ENCODE results near the gene SV2C. TPM values are rescaled to one million over a fixed set of nuclear protein-coding genes. Genes with fewer than 3 reads are reported as not detected.
"Not testable (repeated sequence)": the region's sequence is repeated elsewhere in the genome, so short reads cannot be mapped to it uniquely, and the experiment has no call there.

Gene SV2C
- total RNA-seq, 5 donors from 2014 or later (not counting 1 experiment from before 2014, with no cell fraction given), result 0.03 to 0.07 (median 0.03) TPM; not detected in 2

DNA sequence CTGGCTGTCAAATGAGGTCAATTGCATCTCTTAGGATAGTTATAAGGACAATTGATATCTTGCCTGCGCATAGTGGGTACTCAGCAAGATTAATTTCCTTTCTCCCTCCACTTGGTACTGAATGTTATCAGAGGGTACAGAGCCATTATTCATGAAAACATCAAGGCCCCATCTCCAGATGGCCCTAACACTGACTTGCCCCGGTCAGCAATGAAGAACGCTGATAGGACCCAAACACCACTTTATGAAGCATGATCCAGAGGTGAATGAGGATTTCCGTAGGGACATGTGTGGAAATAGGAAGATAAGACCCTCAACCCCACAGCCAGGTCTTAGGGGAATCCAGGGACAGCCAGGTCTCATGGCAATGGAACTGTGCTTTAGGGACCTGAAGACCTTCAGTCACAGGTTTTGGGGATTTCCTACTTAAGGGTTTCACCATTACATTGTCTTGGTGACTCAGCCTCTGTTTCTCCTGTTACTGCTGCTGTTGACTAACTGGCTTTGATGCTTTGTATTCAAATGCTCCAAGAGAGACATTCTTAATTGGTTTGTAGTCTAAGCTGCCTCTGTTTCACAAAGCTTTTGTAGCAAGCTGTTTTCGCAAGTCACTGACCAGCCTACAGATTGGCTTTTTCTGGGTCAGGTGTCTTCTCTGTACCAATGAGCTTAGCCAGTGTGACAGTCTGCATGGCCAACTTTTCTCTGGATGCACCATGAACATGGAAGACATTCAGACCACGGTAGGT, 284.6 kb downstream of the SV2C start:
- H3K27ac ChIP-seq (ENCODE audit: low read length), result no peak overlapping the region
- Mint-ChIP-seq H3K4me3 (no peak overlapping the region), H3K27me3 (peaks cover 0 to 4% of the 10 kb centered on the region in 2 donors), H3K27ac (no peak overlapping the region), H3K36me3 (no peaks in the 10 kb centered on the region), H3K9me3 (no peaks in the 10 kb centered on the region), H3K4me1 (peaks cover 0 to 12% (median 10%) of the 10 kb centered on the region in 3 donors)
- H3K9me3 ChIP-seq, result no peaks in the 10 kb centered on the region
- 85% methylated on average over 1 of the region's 6 CpGs for WGBS (ENCODE audit: insufficient coverage)
- DNase-seq (no peak), ATAC-seq (replicated peaks in 1 of 4) (peak in 3 of 4 experiments; percentile 22 to 67 (median 34))
- H3K4me3 ChIP-seq (ENCODE audit: control insufficient read depth in 1 of 2, extremely low read depth in 1 of 2, low read length in 1 of 2), result no peak overlapping the region
- no peaks in the 10 kb centered on the region for H3K36me3 ChIP-seq (ENCODE audit: control insufficient read depth in 2 of 2, extremely low read depth in 1 of 2, insufficient read depth in 1 of 2, low read length in 1 of 2)
- H3K27me3 ChIP-seq (replicated peaks in 1 of 2; ENCODE audit: control insufficient read depth in 2 of 2, extremely low read depth in 1 of 2, insufficient read depth in 2 of 2, low read length in 1 of 2), result no peaks in the 10 kb centered on the region
- no peaks in the 10 kb centered on the region for H3K4me1 ChIP-seq (ENCODE audit: control insufficient read depth in 1 of 2, extremely low read depth in 1 of 2, insufficient read depth in 2 of 2, low read length in 2 of 2)
- POLR2A ChIA-PET, result interaction anchor here in 1 of 2 donors (0.6 to 1.2 kb wide), 2 partner anchors 23 to 35 kb away, joined by 3 read pairs; no protein-coding TSS in a partner anchor
- CTCF ChIA-PET, result interaction anchor here in 1 of 2 donors (0.6 kb wide), 1 partner anchor 34 kb away, joined by 4 read pairs; no protein-coding TSS in a partner anchor

DNA sequence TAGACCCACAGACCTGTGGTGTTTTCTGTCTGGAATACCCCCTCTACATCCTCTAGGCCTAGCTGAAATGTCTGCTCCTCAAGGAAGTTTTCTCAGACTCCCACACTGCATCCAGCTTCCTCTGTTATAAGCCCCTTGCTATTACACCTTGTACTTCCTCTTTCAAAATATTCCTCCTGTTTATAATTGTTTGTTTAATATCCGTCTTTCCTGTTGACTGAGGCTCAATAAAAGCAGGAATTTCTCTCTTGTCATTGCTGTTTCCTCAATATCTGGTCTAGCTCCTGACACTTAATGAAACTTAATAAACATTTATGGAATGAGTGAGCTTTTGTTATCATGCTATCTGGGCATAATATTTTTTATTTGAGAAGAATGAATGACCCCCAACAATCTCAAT, 285.8 kb downstream of the SV2C start:
- Mint-ChIP-seq H3K27me3 (peaks cover 0 to 4% of the 10 kb centered on the region in 2 donors), H3K9me3 (no peaks in the 10 kb centered on the region), H3K4me3 (no peak overlapping the region), H3K36me3 (no peaks in the 10 kb centered on the region), H3K27ac (peak overlapping the region in 1 of 2 donors; percentile 67), H3K4me1 (peaks cover 0 to 11% (median 8%) of the 10 kb centered on the region in 3 donors)
- ATAC-seq (replicated peaks in 1 of 4) (no peak), DNase-seq (no peak)
- Histone ChIP-seq H3K4me3 (ENCODE audit: control insufficient read depth in 1 of 2, extremely low read depth in 1 of 2, low read length in 1 of 2) (no peak overlapping the region), H3K4me1 (ENCODE audit: control insufficient read depth in 1 of 2, extremely low read depth in 1 of 2, insufficient read depth in 2 of 2, low read length in 2 of 2) (no peaks in the 10 kb centered on the region), H3K27me3 (replicated peaks in 1 of 2; ENCODE audit: control insufficient read depth in 2 of 2, extremely low read depth in 1 of 2, insufficient read depth in 2 of 2, low read length in 1 of 2) (no peaks in the 10 kb centered on the region), H3K9me3 (no peaks in the 10 kb centered on the region), H3K36me3 (ENCODE audit: control insufficient read depth in 2 of 2, extremely low read depth in 1 of 2, insufficient read depth in 1 of 2, low read length in 1 of 2) (no peaks in the 10 kb centered on the region), H3K27ac (ENCODE audit: low read length) (no peak overlapping the region)
- no CpG with 5 or more reads among the region's 1 CpG for WGBS (ENCODE audit: insufficient coverage)
- CTCF ChIA-PET, result interaction anchor here in 1 of 2 donors (0.6 kb wide), 1 partner anchor 167 kb away, joined by 9 read pairs; no protein-coding TSS in a partner anchor
- POLR2A ChIA-PET, result interaction anchor here in 1 of 2 donors (1.2 kb wide), 1 partner anchor 33 kb away, joined by 3 read pairs; no protein-coding TSS in a partner anchor

DNA sequence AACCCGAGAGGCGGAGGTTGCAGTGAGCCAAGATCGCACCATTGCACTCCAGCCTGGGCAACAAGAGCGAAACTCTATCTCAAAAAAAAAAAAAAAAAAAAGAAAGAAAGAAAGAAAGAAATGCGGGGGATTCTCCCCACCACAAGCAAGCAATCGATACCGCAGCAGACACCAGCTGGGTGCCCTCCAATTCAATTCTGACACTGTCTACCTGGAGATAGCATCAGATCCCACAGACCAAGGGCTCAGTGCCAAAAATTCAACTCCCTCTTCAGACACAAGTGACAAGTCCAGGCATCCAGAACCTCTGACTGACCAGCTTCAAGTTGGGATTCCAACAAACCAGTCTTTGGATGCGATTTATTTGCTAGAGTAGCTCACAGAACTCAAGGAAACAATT, 286.5 kb downstream of the SV2C start:
- H3K36me3 Mint-ChIP-seq; H3K27me3 ChIP-seq (replicated peaks in 1 of 2; ENCODE audit: control insufficient read depth in 2 of 2, extremely low read depth in 1 of 2, insufficient read depth in 2 of 2, low read length in 1 of 2); DNase-seq; H3K4me3 ChIP-seq (ENCODE audit: control insufficient read depth in 1 of 2, extremely low read depth in 1 of 2, low read length in 1 of 2); H3K4me1 Mint-ChIP-seq; H3K27me3 Mint-ChIP-seq; POLR2A ChIA-PET; H3K4me1 ChIP-seq (ENCODE audit: control insufficient read depth in 1 of 2, extremely low read depth in 1 of 2, insufficient read depth in 2 of 2, low read length in 2 of 2); H3K36me3 ChIP-seq (ENCODE audit: control insufficient read depth in 2 of 2, extremely low read depth in 1 of 2, insufficient read depth in 1 of 2, low read length in 1 of 2); H3K9me3 ChIP-seq; H3K9me3 Mint-ChIP-seq; CTCF ChIA-PET; H3K4me3 Mint-ChIP-seq; ATAC-seq (replicated peaks in 1 of 4); H3K27ac Mint-ChIP-seq; H3K27ac ChIP-seq (ENCODE audit: low read length): not testable (repeated sequence)
- no CpG with 5 or more reads among the region's 8 CpGs for WGBS (ENCODE audit: insufficient coverage)

DNA sequence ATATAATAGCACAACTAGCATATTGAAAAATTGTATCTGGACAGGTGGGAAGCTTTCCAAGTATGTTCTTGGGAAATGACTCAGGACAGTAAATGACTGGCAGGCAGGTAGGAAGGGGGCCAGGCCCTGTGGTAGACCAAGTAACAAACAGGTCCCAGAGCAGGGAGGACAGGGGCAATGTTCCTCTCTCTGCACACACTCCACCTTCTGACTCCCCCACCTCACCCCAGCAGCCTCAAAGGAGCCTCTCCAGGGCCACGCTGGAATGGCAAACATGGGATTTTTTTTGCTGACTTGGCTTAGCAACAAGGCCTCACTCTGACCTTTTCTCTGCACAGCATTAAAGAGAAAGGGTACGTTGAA, 288.8 kb downstream of the SV2C start:
- ATAC-seq (replicated peaks in 1 of 4) (no peak), DNase-seq (no peak)
- WGBS (ENCODE audit: insufficient coverage), result 78% methylated on average over 1 of the region's 2 CpGs
- CTCF ChIA-PET, result no interaction called here
- H3K4me1 ChIP-seq (ENCODE audit: control insufficient read depth in 1 of 2, extremely low read depth in 1 of 2, insufficient read depth in 2 of 2, low read length in 2 of 2), result no peaks in the 10 kb centered on the region
- no peak overlapping the region for H3K4me3 Mint-ChIP-seq
- H3K36me3 ChIP-seq (ENCODE audit: control insufficient read depth in 2 of 2, extremely low read depth in 1 of 2, insufficient read depth in 1 of 2, low read length in 1 of 2), result no peaks in the 10 kb centered on the region
- no peak overlapping the region for H3K27ac Mint-ChIP-seq
- H3K4me3 ChIP-seq (ENCODE audit: control insufficient read depth in 1 of 2, extremely low read depth in 1 of 2, low read length in 1 of 2), result no peak overlapping the region
- peaks cover 0 to 10% (median 5%) of the 10 kb centered on the region in 3 donors for H3K4me1 Mint-ChIP-seq
- H3K9me3 ChIP-seq, result no peaks in the 10 kb centered on the region
- no peaks in the 10 kb centered on the region for H3K9me3 Mint-ChIP-seq
- no peaks in the 10 kb centered on the region for H3K36me3 Mint-ChIP-seq
- POLR2A ChIA-PET, result interaction anchor here in 1 of 2 donors (0.6 kb wide), 1 partner anchor 1088 kb away, joined by 3 read pairs; no protein-coding TSS in a partner anchor
- H3K27ac ChIP-seq (ENCODE audit: low read length), result no peak overlapping the region
- peaks cover 0 to 4% of the 10 kb centered on the region in 2 donors for H3K27me3 Mint-ChIP-seq
- no peaks in the 10 kb centered on the region for H3K27me3 ChIP-seq (replicated peaks in 1 of 2; ENCODE audit: control insufficient read depth in 2 of 2, extremely low read depth in 1 of 2, insufficient read depth in 2 of 2, low read length in 1 of 2)

DNA sequence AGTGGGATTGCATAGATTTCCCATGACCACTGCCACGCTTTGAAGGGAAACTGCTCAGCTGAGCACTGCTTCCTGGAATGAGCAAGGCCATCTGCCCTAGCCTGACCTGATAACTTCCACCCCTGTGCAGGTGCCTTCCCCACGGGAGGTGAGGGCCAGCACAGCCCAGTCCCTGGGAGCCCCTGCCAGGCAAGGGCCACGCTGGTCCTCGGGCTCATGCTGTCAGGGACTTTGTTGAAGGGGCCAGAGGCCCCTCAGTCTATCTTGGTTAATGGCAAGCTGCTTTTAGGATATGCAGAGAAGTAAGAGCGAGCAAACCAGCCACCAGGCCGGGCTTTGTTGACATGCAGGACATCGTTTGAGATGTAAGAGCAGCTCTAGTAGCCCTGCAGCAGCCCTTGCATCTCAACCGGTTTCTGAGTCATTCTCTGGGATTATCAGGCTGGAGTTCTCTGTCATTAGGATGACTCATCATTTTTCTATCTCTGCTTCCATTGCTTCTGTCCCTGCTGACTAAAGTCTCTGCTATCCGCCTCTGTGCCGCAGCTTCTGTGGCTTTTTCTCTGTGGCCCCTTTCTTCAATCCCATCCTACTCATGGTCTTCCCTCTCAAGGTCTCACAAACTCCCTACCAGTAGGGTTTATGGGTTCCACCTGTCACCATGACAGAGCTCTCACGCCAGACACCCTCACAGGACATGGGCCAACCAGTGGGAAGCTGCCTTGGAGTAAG, 289.3 kb downstream of the SV2C start:
- Mint-ChIP-seq H3K4me3 (no peak overlapping the region), H3K27me3 (peaks cover 0 to 4% of the 10 kb centered on the region in 2 donors), H3K4me1 (peaks cover 0 to 10% (median 5%) of the 10 kb centered on the region in 3 donors), H3K36me3 (no peaks in the 10 kb centered on the region), H3K27ac (no peak overlapping the region), H3K9me3 (no peaks in the 10 kb centered on the region)
- no peaks in the 10 kb centered on the region for H3K9me3 ChIP-seq
- WGBS (ENCODE audit: insufficient coverage), result 89% methylated on average over 10 of the region's 11 CpGs
- no peak overlapping the region for H3K4me3 ChIP-seq (ENCODE audit: control insufficient read depth in 1 of 2, extremely low read depth in 1 of 2, low read length in 1 of 2)
- POLR2A ChIA-PET, result interaction anchor here in 1 of 2 donors (0.6 to 1.3 kb wide), 2 partner anchors 11 to 1444 kb away, joined by 3 read pairs; no protein-coding TSS in a partner anchor
- no peaks in the 10 kb centered on the region for H3K36me3 ChIP-seq (ENCODE audit: control insufficient read depth in 2 of 2, extremely low read depth in 1 of 2, insufficient read depth in 1 of 2, low read length in 1 of 2)
- H3K4me1 ChIP-seq (ENCODE audit: control insufficient read depth in 1 of 2, extremely low read depth in 1 of 2, insufficient read depth in 2 of 2, low read length in 2 of 2), result no peaks in the 10 kb centered on the region
- no peak for DNase-seq
- no peak overlapping the region for H3K27ac ChIP-seq (ENCODE audit: low read length)
- ATAC-seq (replicated peaks in 1 of 4), result no peak
- H3K27me3 ChIP-seq (replicated peaks in 1 of 2; ENCODE audit: control insufficient read depth in 2 of 2, extremely low read depth in 1 of 2, insufficient read depth in 2 of 2, low read length in 1 of 2), result no peaks in the 10 kb centered on the region
- CTCF ChIA-PET, result interaction anchor here in 1 of 2 donors (0.7 kb wide), 1 partner anchor 59 kb away, joined by 4 read pairs; no protein-coding TSS in a partner anchor

DNA sequence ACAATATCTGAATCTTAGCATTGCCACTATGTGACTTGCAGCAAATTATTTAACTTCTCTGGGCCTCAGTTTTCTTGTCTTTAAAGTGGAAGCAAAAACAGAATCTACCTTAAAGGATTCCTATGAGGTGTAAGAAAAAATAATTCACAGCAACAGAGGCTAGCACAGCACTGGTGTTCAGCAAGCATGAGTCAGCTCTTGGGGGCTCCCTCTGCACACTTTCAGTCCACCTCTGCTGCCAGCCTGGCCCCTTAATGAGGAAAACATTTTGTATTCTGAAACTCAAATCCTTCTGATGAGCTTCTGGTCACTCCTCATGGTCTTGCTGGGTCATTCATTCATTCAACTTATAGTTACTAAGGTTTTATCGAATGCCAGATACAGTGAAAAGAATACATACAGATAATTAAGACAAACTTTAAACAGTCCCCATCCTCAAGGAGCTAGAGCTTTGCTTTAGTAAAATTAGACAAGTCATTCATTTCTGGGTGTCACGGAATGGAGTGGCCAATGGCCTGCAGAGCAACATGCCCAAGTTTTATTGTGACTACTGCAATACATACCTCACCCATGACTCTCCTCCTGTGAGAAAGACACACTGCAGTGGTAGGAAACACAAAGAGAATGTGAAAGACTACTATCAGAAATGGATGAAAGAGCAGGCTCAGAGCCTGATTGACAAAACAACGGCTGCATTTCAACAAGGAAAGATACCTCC, 293.1 kb downstream of the SV2C start:
- Histone ChIP-seq H3K27ac (ENCODE audit: low read length) (no peak overlapping the region), H3K27me3 (replicated peaks in 1 of 2; ENCODE audit: control insufficient read depth in 2 of 2, extremely low read depth in 1 of 2, insufficient read depth in 2 of 2, low read length in 1 of 2) (no peaks in the 10 kb centered on the region), H3K9me3 (no peaks in the 10 kb centered on the region), H3K36me3 (ENCODE audit: control insufficient read depth in 2 of 2, extremely low read depth in 1 of 2, insufficient read depth in 1 of 2, low read length in 1 of 2) (no peaks in the 10 kb centered on the region), H3K4me1 (ENCODE audit: control insufficient read depth in 1 of 2, extremely low read depth in 1 of 2, insufficient read depth in 2 of 2, low read length in 2 of 2) (peaks cover 4 to 6% of the 10 kb centered on the region in 2 experiments), H3K4me3 (ENCODE audit: control insufficient read depth in 1 of 2, extremely low read depth in 1 of 2, low read length in 1 of 2) (no peak overlapping the region)
- ChIA-PET CTCF (interaction anchor here in 1 of 2 donors (0.7 kb wide), 1 partner anchor 151 kb away, joined by 3 read pairs; no protein-coding TSS in a partner anchor), POLR2A (interaction anchor here in 1 of 2 donors (0.5 kb wide), 1 partner anchor 9 kb away, joined by 3 read pairs; no protein-coding TSS in a partner anchor)
- no CpG with 5 or more reads among the region's 3 CpGs for WGBS (ENCODE audit: insufficient coverage)
- DNase-seq (no peak), ATAC-seq (replicated peaks in 1 of 4) (no peak)
- H3K27me3 Mint-ChIP-seq, result no peaks in the 10 kb centered on the region
- no peak overlapping the region for H3K4me3 Mint-ChIP-seq
- peaks cover 28 to 36% (median 30%) of the 10 kb centered on the region in 3 donors for H3K4me1 Mint-ChIP-seq
- H3K9me3 Mint-ChIP-seq, result no peaks in the 10 kb centered on the region
- no peak overlapping the region for H3K27ac Mint-ChIP-seq
- H3K36me3 Mint-ChIP-seq, result no peaks in the 10 kb centered on the region

Measured in T-cell (primary cell).